Liver (tissue), 3 donors: Measurements from ENCODE around the gene MINK1.

Source experiments
- FOXA1 ChIP-seq: IDR thresholded peaks from 2 replicates; pipeline ENCODE4 v1.6.1; 2016; ENCODE audit warnings: antibody characterized with exemption
- JUND ChIP-seq, 2 donors: IDR thresholded peaks; 2 replicates each; pipeline ENCODE4 v1.6.1; 2016; ENCODE audit warnings: antibody characterized with exemption in 2 of 2
- RAD21 ChIP-seq, 2 donors: IDR thresholded peaks; 2 replicates each; pipeline ENCODE4 v1.6.1; 2016; ENCODE audit warnings: antibody characterized with exemption in 2 of 2, mild to moderate bottlenecking in 2 of 2
- SP1 ChIP-seq: IDR thresholded peaks from 2 replicates; pipeline ENCODE4 v1.6.1; 2018; ENCODE audit warnings: antibody characterized with exemption, mild to moderate bottlenecking
- TAF1 ChIP-seq: conservative IDR thresholded peaks from 2 replicates; pipeline ENCODE4 v1.6.1; 2016; ENCODE audit warnings: antibody characterized with exemption, mild to moderate bottlenecking
- YY1 ChIP-seq: IDR thresholded peaks from 2 replicates; pipeline ENCODE4 v1.6.1; 2016; ENCODE audit warnings: antibody characterized with exemption, mild to moderate bottlenecking
- TF ChIP-seq, protein P1 (sequence below): fragments of 150-350 bp; IDR thresholded peaks from 2 replicates; pipeline ENCODE4 v1.5.1; 2017; ENCODE audit warnings: improper control_type of control experiment, low read depth, low read length; ENCODE audit not compliant: missing input control
- TF ChIP-seq, protein P2 (sequence below): IDR thresholded peaks from 2 replicates; pipeline ENCODE4 v1.6.1; 2016; ENCODE audit warnings: antibody characterized with exemption
- TF ChIP-seq, protein P3 (sequence below): IDR thresholded peaks from 2 replicates; pipeline ENCODE4 v1.6.1; 2016; ENCODE audit warnings: antibody characterized with exemption, mild to moderate bottlenecking
- donor health status: healthy.
- donor health status: healthy.

DNA sequence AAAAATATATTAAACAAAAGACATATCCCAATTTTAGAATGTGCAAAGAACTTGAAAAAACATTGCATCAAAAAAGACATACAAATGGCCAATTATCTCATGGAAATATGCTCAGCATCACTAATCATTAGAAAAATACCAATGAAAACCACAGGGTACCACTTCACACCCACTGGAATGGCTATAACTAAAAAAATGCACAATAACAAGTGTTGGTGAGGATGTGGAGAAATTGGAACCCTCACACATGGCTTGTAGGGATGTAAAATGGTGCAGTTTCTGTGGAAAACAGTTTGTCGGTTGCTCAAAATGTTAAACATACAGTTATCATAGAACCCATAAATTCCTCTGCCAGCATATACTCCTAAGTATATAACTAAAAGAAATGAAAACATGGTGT lies 38.0 kb upstream of the MINK1 start:
- TF ChIP-seq, protein P1, sequence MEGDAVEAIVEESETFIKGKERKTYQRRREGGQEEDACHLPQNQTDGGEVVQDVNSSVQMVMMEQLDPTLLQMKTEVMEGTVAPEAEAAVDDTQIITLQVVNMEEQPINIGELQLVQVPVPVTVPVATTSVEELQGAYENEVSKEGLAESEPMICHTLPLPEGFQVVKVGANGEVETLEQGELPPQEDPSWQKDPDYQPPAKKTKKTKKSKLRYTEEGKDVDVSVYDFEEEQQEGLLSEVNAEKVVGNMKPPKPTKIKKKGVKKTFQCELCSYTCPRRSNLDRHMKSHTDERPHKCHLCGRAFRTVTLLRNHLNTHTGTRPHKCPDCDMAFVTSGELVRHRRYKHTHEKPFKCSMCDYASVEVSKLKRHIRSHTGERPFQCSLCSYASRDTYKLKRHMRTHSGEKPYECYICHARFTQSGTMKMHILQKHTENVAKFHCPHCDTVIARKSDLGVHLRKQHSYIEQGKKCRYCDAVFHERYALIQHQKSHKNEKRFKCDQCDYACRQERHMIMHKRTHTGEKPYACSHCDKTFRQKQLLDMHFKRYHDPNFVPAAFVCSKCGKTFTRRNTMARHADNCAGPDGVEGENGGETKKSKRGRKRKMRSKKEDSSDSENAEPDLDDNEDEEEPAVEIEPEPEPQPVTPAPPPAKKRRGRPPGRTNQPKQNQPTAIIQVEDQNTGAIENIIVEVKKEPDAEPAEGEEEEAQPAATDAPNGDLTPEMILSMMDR, result no peak
- TF ChIP-seq TAF1 (no peak), JUND (IDR thresholded peaks at IDR 0.05) (no peak), RAD21 (IDR thresholded peaks at IDR 0.05) (no peak), SP1 (no peak), YY1 (no peak), FOXA1 (no peak)
- TF ChIP-seq, protein P2, sequence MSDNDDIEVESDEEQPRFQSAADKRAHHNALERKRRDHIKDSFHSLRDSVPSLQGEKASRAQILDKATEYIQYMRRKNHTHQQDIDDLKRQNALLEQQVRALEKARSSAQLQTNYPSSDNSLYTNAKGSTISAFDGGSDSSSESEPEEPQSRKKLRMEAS, result no peak
- TF ChIP-seq, protein P3, sequence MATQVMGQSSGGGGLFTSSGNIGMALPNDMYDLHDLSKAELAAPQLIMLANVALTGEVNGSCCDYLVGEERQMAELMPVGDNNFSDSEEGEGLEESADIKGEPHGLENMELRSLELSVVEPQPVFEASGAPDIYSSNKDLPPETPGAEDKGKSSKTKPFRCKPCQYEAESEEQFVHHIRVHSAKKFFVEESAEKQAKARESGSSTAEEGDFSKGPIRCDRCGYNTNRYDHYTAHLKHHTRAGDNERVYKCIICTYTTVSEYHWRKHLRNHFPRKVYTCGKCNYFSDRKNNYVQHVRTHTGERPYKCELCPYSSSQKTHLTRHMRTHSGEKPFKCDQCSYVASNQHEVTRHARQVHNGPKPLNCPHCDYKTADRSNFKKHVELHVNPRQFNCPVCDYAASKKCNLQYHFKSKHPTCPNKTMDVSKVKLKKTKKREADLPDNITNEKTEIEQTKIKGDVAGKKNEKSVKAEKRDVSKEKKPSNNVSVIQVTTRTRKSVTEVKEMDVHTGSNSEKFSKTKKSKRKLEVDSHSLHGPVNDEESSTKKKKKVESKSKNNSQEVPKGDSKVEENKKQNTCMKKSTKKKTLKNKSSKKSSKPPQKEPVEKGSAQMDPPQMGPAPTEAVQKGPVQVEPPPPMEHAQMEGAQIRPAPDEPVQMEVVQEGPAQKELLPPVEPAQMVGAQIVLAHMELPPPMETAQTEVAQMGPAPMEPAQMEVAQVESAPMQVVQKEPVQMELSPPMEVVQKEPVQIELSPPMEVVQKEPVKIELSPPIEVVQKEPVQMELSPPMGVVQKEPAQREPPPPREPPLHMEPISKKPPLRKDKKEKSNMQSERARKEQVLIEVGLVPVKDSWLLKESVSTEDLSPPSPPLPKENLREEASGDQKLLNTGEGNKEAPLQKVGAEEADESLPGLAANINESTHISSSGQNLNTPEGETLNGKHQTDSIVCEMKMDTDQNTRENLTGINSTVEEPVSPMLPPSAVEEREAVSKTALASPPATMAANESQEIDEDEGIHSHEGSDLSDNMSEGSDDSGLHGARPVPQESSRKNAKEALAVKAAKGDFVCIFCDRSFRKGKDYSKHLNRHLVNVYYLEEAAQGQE, result no peak
